HG03097 (cell line): Measurements from ENCODE around the gene HAUS7.
A peak's percentile ranks its signal among the peaks of the same experiment; 100 is the strongest.

Source experiments
- ATAC-seq: cut with Tn5 transposase; IDR thresholded peaks from one replicate; pipeline ENCODE4 v1.9.1; 2021; ENCODE audit not compliant: unreplicated experiment, low FRiP score

HAUS7 gene

GRCh38 chrX:153470411-153471363 lies at the start of gene HAUS7:
TSS of gene HAUS7 (minus strand) at chrX:153470576. CDS start at chrX:153470557, 19 bp downstream.
- ATAC-seq = peak; percentile 69

GRCh38 chrX:153519569-153520286 lies 49.4 kb upstream of the HAUS7 start:
- ATAC-seq = no peak

- ATAC-seq = no peak
Observed at GRCh38 chrX:153517946-153518834, 47.8 kb upstream of the HAUS7 start.

- no peak for ATAC-seq
Observed at GRCh38 chrX:153517423-153517822, 47.0 kb upstream of the HAUS7 start, which contains the start of gene ATP2B3. TSS of gene ATP2B3 (plus strand) at chrX:153517642. CDS start at chrX:153536248, 18,606 bp downstream.

GRCh38 chrX:153516073-153516472 lies 45.7 kb upstream of the HAUS7 start:
- no peak for ATAC-seq

GRCh38 chrX:153515435-153515834 lies 45.1 kb upstream of the HAUS7 start:
- no peak for ATAC-seq

- no peak for ATAC-seq
Observed at GRCh38 chrX:153514259-153514658, 43.9 kb upstream of the HAUS7 start.

GRCh38 chrX:153513265-153513664 lies 42.9 kb upstream of the HAUS7 start:
- ATAC-seq = no peak

- no peak for ATAC-seq
Observed at GRCh38 chrX:153512501-153512893, 42.1 kb upstream of the HAUS7 start.

- no peak for ATAC-seq
Observed at GRCh38 chrX:153511784-153512500, 41.6 kb upstream of the HAUS7 start.

GRCh38 chrX:153510383-153510782 lies 40.0 kb upstream of the HAUS7 start:
- no peak for ATAC-seq

- ATAC-seq = no peak
Observed at GRCh38 chrX:153509592-153509991, 39.2 kb upstream of the HAUS7 start.

GRCh38 chrX:153507484-153508178 lies 37.3 kb upstream of the HAUS7 start:
- peak; percentile 68 for ATAC-seq

GRCh38 chrX:153505361-153505760 lies 35.0 kb upstream of the HAUS7 start:
- no peak for ATAC-seq

- no peak for ATAC-seq
Observed at GRCh38 chrX:153504445-153505016, 34.2 kb upstream of the HAUS7 start.

- no peak for ATAC-seq
Observed at GRCh38 chrX:153502796-153503195, 32.4 kb upstream of the HAUS7 start.

- no peak for ATAC-seq
Observed at GRCh38 chrX:153502131-153502530, 31.8 kb upstream of the HAUS7 start.

- no peak for ATAC-seq
Observed at GRCh38 chrX:153501530-153501929, 31.2 kb upstream of the HAUS7 start.
